Measurements from ENCODE around the gene TTC16.

TTC16 gene

GRCh38 chr9:127714951-127715469, 869 bp upstream of the TTC16 start:
- no peaks in the 10 kb centered on the region for H3K36me3 ChIP-seq
- no peak for TF ChIP-seq CTCF (IDR thresholded peaks at IDR 0.05)
- peaks cover 11 to 17% of the 10 kb centered on the region in 2 experiments for H3K4me1 ChIP-seq (ENCODE audit: control insufficient read depth in 1 of 2, insufficient read depth in 1 of 2, low read depth in 1 of 2, low read length in 1 of 2)
- H3K27me3 ChIP-seq: peaks cover 22% of the 10 kb centered on the region
- H3K9me3 ChIP-seq: no peaks in the 10 kb centered on the region
- peak overlapping the region; percentile 68 to 92 for H3K4me3 ChIP-seq (ENCODE audit: low read depth in 1 of 2, low read length in 1 of 2)
- H3K27ac ChIP-seq: peak overlapping the region; percentile 80

- peak overlapping the region; percentile 68 to 92 for H3K4me3 ChIP-seq (ENCODE audit: low read depth in 1 of 2, low read length in 1 of 2)
- no peaks in the 10 kb centered on the region for H3K36me3 ChIP-seq
- no peak for TF ChIP-seq CTCF (IDR thresholded peaks at IDR 0.05)
- peak overlapping the region; percentile 80 for H3K27ac ChIP-seq
- peaks cover 15% of the 10 kb centered on the region for H3K27me3 ChIP-seq
- H3K4me1 ChIP-seq (ENCODE audit: control insufficient read depth in 1 of 2, insufficient read depth in 1 of 2, low read depth in 1 of 2, low read length in 1 of 2): peaks cover 11 to 12% of the 10 kb centered on the region in 2 experiments
- no peaks in the 10 kb centered on the region for H3K9me3 ChIP-seq
Observed at GRCh38 chr9:127716412-127716811, 533 bp downstream of the TTC16 start.

- TF ChIP-seq CTCF (IDR thresholded peaks at IDR 0.05): no peak
- H3K27ac ChIP-seq: no peak overlapping the region
- H3K36me3 ChIP-seq: no peaks in the 10 kb centered on the region
- peaks cover 15% of the 10 kb centered on the region for H3K27me3 ChIP-seq
- H3K9me3 ChIP-seq: no peaks in the 10 kb centered on the region
- H3K4me1 ChIP-seq (ENCODE audit: control insufficient read depth in 1 of 2, insufficient read depth in 1 of 2, low read depth in 1 of 2, low read length in 1 of 2): peaks cover 9 to 11% of the 10 kb centered on the region in 2 experiments
- no peak overlapping the region for H3K4me3 ChIP-seq (ENCODE audit: low read depth in 1 of 2, low read length in 1 of 2)
Observed at GRCh38 chr9:127717766-127718165, 1.9 kb downstream of the TTC16 start.

GRCh38 chr9:127720031-127720864, 4.4 kb downstream of the TTC16 start:
- Histone ChIP-seq H3K27ac (no peak overlapping the region), H3K4me3 (ENCODE audit: low read depth in 1 of 2, low read length in 1 of 2) (no peak overlapping the region), H3K36me3 (no peaks in the 10 kb centered on the region), H3K9me3 (no peaks in the 10 kb centered on the region), H3K4me1 (ENCODE audit: control insufficient read depth in 1 of 2, insufficient read depth in 1 of 2, low read depth in 1 of 2, low read length in 1 of 2) (peaks cover 5 to 6% of the 10 kb centered on the region in 2 experiments), H3K27me3 (peaks cover 18% of the 10 kb centered on the region)
- TF ChIP-seq CTCF (IDR thresholded peaks at IDR 0.05): no peak

DNA sequence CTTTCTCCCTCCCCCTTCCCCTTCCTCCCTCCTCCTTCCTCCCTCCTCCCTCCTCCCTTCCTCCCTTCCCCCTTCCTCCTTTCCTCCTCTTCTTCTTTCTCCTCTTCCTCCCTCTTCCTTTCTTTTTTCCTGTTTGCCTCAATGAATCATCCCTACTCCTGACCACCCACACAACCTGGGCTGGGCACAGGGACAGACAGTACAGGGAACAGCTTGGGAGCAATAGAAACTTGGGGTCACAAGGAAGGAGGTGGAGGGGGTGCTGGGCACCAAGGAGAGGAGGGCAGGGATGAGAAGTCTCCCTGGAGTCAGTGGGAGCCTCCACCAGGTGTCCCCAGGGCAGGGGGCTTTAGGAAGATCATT, 5.0 kb downstream of the TTC16 start:
- H3K4me3 ChIP-seq (ENCODE audit: low read depth in 1 of 2, low read length in 1 of 2): no peak overlapping the region
- H3K36me3 ChIP-seq: no peaks in the 10 kb centered on the region
- H3K27ac ChIP-seq: no peak overlapping the region
- peaks cover 5 to 6% of the 10 kb centered on the region in 2 experiments for H3K4me1 ChIP-seq (ENCODE audit: control insufficient read depth in 1 of 2, insufficient read depth in 1 of 2, low read depth in 1 of 2, low read length in 1 of 2)
- TF ChIP-seq CTCF (IDR thresholded peaks at IDR 0.05): no peak
- H3K9me3 ChIP-seq: no peaks in the 10 kb centered on the region
- H3K27me3 ChIP-seq: peaks cover 18% of the 10 kb centered on the region

Measured in neutrophil (primary cell).